CD4-positive, alpha-beta T cell treated with Interleukin-12 subunit alpha and Interleukin-12 subunit beta, for 1 hour (primary cell): ENCODE data around the gene DND1.
"Not testable (repeated sequence)": the region's sequence is repeated elsewhere in the genome, so short reads cannot be mapped to it uniquely, and the experiment has no call there.

Experiments
- DNase-seq: peaks from one replicate; pipeline ENCODE4 v3.0.0-alpha.2; 2020

DND1 gene

DNA sequence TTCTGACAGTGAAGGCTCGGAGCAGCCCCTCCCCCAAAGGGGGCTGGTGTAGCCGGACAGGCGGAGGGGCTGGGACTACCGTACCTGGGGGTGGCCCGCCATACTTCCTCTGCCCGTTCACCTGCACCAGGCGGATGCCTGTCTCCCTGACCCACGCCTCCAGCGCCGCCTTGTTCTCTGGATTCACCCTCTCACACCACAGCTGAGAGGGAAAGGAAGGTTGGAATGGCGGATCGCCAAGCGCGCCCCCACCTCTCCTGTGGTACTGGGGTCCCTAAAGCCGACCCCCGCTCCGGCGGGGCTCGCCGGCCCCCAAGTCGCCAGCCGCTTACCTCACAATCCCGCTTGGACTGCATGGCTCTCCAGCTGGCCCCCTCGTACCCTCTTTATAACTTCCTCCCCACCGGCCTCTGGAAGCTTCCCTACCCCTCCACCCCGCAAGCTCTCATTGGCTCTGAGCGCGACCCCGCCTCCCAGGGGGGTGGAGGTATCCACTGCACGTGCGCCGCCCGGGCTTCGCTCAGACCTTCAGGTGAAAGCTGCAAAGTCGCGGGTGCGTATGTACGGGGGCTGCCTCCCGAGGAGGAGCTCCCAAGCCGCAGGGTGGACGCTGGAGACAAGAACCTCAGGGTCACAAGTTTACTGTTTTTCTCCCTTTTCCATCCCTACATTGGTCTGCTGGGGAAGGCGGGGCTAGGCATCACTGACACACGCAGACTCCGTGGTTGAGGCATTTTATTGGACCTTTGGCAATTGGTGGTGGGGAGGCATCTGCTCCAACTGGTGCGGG lies at the start of gene DND1:
Gene DND1, minus strand, starts transcription at position 390 of the 790 bp plus-strand sequence. Its CDS starts 34 bp downstream, at position 356.
- no peak for DNase-seq

DNA sequence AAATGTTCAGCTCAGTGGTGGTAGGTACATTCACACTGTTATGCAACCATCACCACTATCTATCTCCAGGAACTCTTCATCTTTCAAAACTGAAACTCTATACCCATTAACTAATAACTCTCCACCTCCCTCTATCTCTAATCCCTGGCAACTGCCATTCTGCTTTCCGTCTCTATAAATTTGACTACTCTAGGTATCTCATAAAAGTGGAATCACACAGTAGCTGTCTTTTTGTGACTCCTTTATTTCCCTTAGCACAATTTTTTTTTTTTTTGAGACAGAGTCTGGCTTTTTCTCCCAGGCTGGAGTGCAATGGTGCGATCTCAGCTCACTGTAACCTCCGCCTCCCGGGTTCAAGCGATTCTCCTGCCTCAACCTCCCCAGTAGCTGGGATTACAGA lies 48.0 kb upstream of the DND1 start:
- not testable (repeated sequence) for DNase-seq

DNA sequence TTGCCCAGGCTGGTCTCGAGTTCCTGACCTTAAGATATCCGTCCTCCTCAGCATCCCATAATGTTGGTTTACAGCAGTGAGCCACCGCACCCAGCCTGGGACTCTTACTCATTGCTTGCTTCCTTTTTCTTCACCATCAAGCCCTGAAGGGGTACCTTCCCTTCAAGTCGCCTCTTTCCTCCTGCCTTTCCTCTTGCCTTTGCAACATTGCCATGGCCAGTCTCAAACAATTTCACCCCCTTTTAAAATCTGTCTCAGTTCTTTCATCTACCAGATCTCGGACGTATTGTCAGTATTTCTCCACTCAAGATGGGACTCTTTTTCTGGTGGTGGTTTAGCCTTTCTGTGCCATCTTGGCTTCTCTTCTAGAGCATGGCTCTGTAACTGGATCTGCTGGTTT lies 47.4 kb upstream of the DND1 start:
- DNase-seq: not testable (repeated sequence)

DNA sequence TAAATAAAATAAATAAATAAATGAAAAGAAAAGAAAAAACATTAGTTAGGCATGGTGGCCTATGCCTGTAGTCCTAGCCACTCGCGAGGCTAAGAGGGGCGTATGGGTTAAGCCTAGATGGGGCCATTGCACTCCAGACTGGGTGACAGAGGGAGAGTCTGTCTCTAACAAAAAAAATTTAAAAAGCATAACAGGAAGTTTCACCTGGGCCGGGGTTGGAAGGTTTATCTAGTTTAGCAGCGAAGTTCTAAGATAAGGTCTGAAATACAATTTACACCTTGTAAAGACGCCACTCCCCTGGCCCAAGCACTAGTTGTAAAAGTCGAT lies 44.9 kb upstream of the DND1 start:
- DNase-seq: no peak

DNA sequence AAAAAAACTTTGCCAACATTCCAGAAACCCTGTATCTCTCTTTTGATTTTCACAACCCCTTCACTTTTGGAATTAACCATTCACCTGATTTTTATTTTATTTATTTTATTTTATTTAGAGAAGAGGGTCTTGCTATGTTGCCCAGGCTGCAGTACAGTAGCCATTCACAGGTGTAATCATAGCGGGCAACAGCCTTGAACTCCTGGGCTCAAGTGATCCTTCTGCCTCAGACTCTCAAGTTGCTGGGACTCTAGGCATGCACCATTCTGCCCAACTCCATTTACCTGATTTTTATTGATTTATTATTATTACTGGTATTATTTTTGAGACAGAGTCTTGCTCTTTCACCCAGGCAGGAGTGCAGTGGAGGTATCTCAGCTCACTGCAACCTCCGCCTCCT lies 42.9 kb upstream of the DND1 start:
- not testable (repeated sequence) for DNase-seq

DNA sequence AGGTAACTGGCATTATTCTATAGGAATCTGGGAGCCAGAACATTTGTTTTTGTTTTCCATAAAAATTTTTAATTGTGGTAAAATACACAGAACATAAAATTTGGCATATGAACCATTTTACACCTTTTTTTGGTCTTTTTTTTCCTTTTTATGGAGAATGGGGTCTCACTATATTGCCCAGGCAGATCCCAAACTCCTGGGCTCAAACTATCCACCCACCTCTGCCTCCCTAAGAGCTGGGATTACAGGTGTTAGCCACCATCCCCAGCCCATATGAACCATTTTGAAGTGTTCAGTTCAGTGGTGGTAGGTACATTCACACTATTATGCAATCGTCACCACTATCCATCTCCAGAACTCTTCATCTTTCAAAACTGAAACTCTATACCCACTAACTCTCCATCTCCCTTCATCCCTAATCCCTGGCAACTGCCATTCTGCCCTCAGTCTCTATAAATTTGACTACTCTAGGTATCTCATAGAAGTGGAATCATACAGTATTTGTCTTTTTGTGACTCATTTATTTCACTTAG lies 40.3 kb upstream of the DND1 start:
- no peak for DNase-seq

DNA sequence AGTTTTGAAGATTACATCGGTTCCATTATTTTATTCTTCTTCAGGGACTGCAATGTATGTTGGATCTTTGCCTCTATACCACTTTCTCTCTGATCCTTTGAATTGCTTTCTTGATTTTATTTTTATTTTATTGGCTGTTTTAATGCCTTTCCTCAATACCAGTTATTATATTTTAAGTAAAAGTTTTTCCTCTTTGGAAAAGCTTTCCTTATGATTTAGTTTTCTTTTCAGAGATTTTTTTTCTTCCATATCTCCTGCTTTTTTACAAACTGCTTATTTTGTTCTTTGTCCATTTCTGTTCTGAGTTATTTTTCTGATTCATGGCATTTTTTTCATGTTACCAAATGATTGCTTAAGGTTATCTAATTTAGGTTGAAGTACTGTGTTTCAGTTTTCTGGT lies 38.4 kb upstream of the DND1 start:
- no peak for DNase-seq

DNA sequence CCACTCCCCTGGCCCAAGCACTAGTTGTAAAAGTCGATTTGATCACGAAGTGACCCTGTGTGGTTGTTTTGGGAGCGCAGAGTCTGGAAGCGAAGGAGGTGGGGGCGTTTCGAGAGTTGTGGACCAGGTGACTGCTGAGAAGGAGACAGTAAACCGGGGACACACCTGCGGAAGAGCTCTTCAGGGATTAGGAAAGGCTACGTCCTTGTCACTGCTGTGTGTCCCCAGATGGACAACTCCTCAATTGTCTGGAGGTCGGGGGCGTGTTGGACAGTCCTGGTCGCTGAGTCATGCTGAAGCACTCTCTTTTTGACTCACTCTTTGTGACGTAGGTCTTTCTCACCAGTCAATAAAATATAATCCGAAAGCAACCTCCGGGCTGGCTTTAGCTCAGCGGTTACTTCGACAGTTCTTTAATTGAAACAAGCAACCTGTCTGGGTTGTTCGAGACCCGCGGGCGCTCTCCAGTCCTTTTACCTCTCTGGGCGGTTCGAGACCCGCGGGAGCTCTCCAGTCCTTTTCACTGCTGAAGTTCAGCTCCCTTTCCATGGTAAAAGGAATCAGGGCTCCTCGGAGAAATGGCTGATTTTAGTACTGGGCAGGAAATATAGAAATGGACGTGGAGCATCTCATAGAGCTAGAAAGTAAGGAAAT lies 37.6 kb upstream of the DND1 start:
- DNase-seq: peak; percentile 95

DNA sequence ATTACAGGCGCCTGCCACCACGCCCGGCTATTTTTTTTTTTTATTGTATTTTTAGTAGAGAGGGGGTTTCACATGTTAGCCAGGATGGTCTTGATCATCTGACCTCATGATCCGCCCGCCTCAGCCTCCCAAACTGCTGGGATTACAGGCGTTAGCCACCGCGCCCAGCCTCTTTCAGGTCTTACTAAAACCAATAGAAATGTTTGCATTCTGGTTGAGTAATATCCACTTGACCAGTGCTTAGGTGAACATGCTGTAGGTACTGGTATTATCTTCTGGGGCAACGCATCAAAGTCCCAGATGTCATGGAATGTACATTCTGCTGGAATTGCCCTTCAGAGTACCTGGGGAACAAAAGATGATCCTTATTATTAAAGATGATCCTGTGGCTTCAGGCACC lies 35.4 kb upstream of the DND1 start:
- DNase-seq: not testable (repeated sequence)

DNA sequence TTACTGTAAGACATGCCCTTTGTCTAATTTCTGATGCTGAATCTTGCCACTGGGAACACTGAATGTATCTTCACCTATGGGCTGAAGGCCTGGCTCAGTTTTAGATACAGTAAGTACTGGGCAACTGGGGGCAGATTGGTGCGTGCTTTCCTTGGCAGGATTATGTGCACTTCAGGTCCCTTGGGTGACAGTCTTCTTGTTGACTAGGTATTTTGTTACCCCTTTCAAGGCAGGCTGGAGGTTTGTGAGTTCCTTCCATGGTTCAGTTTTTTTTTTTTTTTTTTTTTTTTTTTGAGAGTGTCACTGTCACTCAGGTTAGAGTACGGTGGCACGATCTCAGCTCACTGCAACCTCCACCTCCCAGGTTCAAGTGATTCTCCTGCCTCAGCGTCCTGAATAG lies 34.4 kb upstream of the DND1 start:
- DNase-seq: no peak

DNA sequence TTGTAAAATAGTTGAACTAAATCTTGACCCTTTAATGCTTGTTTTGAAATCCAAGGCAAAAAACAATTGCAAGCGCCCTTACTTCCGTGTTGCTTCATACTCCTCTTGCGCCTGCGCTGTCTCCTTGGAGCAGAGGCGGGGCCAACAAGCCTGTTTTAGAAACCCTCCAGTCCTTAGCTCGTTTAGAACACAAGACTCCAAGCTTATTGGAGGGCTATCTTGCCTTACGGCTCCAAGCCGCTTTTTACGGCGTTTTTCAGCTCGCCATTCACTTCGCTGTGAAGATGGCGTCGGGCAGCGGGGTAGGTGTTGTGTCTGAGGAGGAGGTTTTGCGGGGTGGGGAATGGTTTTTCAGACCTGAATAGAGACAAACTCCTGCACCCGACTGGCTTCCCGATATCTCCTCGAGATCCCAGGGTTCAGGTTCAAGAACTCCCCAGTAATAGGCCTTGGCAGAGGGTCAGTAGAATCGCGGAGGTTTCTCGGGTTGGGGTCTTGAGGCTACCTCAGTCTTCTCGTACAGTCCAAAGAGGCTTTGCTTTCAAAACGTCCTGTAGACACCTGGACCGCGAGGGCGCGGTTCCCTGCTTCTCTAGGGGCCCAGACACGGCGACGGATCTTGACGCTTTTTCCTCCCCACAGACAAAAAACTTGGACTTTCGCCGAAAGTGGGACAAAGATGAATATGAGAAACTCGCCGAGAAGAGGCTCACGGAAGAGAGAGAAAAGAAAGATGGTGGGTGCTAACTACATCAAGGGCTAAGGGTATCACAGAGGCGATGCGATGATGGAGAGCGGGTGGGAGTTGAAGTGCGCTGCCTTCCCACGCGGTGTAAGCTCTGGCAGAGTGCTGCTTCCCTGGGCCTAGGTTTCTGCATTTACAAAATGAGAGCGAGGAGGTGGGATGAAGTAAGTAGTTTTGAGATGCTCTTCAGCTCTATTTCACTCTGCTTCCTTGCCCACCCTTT lies 27.1 kb upstream of the DND1 start, which contains the start of gene ZMAT2:
Gene ZMAT2, plus strand, starts transcription at position 271 of the 968 bp plus-strand sequence. Its CDS starts 14 bp downstream, at position 285.
- peak; percentile 96 for DNase-seq

DNA sequence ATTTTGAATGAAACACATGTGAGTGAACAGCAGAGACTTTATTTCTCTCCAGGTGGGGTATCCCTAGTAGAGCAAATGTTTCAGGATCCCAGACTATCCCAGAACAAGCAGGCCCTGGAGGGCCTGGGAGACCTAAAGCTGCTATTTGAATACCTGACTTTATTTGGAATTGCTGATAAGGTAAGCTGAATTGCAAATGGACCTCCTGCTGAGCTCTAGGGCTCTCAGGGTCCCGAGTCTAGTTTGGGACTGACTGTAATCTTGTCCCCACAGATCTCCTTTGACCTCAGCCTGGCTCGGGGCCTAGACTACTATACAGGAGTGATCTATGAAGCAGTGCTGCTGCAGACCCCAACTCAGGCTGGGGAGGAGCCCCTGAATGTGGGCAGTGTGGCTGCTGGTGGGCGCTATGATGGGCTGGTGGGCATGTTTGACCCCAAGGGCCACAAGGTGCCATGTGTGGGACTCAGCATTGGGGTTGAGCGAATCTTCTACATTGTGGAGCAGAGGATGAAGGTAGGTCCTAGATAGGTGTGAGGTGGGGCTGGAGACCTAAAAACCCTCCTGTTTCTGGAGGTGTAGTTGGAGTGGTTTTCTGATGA lies 23.6 kb upstream of the DND1 start:
- DNase-seq: no peak

DNA sequence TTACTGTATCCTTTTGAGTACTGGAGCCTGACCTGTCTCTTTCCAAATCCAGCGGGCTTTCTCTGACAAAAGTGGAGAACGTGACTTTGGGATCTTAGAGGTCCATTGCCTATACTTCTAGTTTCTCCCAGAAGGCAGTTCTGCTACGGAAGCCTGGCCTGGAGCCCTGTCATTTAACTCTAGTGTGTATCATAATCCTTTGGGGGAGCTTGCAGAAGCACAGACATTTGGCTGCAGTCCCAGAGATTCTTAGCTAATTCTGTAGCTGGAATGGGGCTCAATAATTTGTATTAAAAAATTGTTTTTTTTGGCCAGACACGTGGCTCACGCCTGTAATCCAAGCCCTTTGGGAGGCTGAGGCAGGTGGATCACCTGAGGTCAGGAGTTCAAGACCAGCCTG lies 20.9 kb upstream of the DND1 start:
- DNase-seq: no peak

DNA sequence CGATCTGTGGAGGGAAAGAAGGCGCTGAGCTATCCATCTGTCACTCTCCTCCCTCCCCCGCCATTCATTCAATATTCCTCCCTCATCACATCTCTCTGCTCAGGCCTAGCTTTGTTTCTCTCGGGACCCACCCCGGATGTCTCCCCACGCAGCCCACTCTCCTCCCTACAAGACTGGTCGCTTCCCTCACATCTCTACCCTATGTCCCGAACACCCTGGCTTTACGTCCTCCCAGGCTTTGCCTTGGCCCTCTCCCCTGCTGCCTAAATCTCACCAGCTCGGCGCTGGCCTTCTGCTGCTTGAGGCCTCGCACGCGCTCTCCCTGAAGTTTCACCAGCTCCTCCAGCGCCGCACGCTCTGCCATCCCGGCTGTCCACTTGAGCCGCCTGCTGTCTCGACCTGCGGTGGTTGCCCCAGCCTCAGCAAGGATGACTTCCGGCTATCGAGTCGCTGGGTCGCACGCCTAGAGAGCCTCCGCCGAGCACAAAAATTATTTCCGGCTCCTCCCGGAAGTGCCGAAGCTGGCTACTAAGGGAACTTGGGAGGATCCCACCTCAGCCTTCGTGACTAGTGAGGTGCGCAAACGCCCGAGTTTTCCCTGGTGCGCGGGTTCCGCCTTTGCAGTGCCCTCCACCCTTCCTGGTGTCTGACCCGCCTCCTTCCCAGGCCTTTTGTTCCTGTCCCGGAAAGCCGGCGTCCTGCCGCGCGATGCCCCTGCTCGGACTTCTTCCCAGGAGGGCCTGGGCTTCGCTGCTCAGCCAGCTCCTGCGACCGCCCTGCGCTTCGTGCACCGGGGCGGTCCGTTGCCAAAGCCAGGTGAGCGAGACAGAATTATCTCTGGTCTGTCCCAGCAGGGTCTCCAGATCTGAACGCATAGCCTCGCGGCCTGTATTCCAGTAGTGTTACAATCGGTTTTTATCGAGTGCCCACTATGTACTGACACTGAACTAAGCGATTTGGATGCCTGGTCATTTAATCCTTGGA lies 17.9 kb upstream of the DND1 start, which contains the start of the genes HARS1 and HARS2:
Gene HARS1, minus strand, starts transcription at position 430 of the 984 bp plus-strand sequence. Its CDS starts 66 bp downstream, at position 364.
Gene HARS2, plus strand, starts transcription at position 515 of the 984 bp plus-strand sequence. Its CDS starts 194 bp downstream, at position 709.
- DNase-seq: peak; percentile 88

DNA sequence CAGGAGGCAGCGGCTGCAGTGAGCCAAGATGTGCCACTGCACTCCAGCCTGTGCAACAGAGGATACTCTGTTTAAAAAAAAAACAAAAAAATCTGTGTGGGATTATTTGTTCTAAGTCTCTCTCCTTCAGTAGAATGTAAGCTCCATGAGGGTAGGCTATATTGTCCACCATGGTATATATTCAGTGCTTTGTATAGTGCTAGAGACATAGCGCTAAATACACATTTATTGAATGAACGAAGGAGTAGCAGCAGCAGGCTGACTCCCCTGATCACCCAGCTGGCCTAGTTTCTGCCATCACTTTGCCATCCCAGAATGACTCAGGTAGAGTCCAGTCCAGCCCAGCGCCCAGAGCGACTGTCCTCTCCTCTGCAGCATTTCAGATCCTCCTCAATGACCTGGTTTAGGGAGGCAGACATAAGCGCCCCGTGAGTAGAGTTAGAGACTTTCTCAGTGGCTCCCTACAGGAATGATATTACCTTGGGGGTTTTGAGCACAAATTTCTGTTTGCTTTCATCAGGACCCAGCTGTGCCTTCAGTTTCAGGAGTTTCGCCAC lies 17.1 kb upstream of the DND1 start:
- DNase-seq: no peak

DNA sequence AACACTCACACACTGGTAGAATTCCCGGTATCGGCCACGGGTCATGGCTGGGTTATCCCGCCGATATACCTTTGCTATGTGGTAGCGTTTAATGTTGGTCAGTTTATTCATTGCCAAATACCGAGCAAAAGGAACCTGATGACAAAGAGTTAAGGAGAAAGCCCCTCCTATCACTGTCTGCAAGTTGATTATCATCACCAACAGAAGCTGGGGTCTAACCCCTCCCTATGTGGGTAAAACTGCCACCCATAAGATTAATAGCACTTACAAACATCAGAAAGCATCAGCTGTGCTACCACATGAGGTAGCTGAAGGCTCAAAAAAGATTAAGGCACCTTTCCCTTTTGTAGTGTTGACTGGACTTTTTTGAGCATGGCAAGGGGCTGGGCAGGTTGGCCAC lies 5.6 kb upstream of the DND1 start:
- DNase-seq: no peak

DNA sequence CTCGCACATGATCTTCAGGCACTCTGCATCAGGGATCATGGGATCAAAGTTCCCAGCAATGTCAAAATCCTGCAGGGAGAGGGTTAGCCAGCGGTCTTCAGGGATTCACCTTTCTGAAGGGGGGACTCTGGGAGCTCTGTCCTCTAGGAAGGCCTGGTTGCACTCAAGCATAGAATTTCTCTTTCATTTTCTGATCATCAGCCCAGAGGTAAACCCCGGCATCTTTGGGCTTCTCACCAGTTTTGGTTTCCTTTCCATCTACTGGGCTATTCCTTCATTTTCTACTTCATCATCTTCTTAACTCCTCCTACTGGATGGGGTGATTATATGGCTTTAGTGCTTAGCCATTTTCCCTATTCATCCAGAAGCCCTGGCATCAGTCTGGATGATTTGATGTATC lies 4.6 kb upstream of the DND1 start:
- DNase-seq: no peak

DNA sequence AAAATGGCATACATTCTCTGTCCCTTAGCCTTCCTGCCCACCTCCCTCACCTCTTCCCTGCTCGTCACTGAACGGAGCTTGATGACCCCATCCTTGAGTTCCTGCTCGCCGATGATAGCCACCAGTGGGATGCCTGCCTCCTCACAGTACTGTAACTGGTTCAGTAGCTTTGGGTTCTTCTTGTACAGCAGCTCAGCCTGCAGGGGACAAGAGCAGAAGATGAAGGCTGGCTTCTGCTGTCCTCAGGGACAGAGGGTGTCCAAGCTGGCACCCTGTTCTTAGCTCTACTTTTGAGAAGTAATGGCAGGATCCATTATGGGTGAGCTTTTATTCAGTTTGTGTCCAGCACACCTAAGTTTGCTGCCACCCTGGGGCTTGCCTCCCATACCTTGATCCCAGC lies 1.3 kb upstream of the DND1 start:
- DNase-seq: no peak

DNA sequence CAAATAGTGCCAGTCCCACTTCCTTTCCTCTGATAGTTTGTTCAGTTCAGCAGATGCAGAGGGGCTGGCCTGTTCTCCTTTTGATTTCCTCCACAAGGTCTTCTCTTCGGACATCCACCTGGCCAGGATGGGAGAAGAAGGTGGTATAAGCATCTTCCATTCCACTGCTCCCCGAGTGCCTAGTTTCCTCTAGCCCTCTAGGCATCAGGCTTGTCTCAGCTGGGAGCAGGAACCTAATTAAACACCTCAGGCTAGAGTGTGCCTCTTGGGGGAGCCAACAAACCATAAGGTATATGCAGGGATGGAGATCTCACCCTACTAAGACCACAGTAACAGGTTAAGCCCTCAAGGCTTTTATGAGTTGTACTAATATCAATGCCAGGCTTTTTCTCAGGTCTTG lies 835 bp upstream of the DND1 start:
- DNase-seq: no peak

DNA sequence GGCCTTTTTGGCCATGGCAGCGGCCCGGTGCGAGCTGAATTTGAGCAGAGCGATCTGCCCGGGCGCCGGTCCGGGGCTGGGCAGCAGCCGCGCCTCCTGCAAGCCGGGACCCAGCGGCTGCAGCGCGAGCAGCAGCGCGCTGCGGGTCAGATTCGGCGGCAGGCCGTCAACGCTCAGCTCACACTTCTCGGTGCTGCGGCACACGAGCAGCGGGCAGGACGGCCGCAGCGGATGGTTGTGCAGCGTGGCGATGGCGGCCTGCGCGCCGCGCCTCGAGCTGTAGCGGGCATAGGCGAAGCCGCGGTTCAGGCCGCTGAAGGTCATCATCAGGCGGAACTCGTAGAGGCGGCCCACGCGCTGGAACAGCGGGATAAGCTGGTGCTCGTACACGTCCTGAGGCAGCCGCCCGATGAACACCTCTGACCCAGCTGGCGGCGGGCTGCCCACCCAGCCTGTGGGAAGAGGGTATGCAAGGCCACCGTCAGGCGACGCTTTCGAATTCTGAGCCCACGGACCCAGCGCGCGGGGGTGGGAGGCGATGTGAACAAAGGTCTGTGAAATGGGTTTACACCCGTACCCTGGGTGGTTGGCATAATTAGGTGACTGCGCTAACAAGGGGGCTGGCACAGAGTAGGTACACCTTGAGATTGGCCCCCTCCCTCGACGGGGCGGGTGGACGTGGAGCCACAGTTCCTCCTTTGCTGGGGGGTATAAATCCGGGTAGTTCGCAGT lies 755 bp downstream of the DND1 start:
- no peak for DNase-seq
